K562 (cell line): ENCODE data around the gene NPC1L1. TPM values are rescaled to one million over a fixed set of nuclear protein-coding genes. Genes with fewer than 3 reads are reported as not detected.
A peak's percentile ranks its signal among the peaks of the same experiment; 100 is the strongest.

Experiments
- ARHGAP35 ChIP-seq: fragments of 450-650 bp; IDR thresholded peaks from 2 replicates; pipeline ENCODE4 v1.6.1; 2018; ENCODE audit not compliant: partially characterized antibody
- ATF7 ChIP-seq: fragments of 450-650 bp; IDR thresholded peaks from 2 replicates; pipeline ENCODE4 v1.7.1; 2014; ENCODE audit warnings: mild to moderate bottlenecking, moderate library complexity
- BACH1 ChIP-seq: fragments of 200-800 bp; sonication (Bioruptor generic); IDR thresholded peaks from 2 replicates; pipeline ENCODE4 v1.6.1; 2016; ENCODE audit warnings: missing genetic modification characterization, missing compliant biosample characterization
- BRF1 ChIP-seq: IDR thresholded peaks from 3 replicates; pipeline ENCODE4 v1.6.1; 2011; ENCODE audit warnings: borderline replicate concordance, mild to moderate bottlenecking; ENCODE audit not compliant: insufficient read length; ENCODE audit errors: extremely low read depth
- CBX5 ChIP-seq: IDR thresholded peaks from 2 replicates; pipeline ENCODE4 v1.6.1; 2014; ENCODE audit warnings: low read depth, borderline replicate concordance
- EP300 ChIP-seq: IDR thresholded peaks from 2 replicates; pipeline ENCODE4 v1.6.1; 2012; ENCODE audit warnings: low read length, improper control_type of control experiment
- HNRNPH1 ChIP-seq: fragments of 200-400 bp; formaldehyde crosslinking; optimal IDR thresholded peaks from 2 replicates; pipeline ENCODE3; 2017; ENCODE audit warnings: low read depth, mild to moderate bottlenecking, low read length, moderate library complexity
- HOXB6 ChIP-seq: fragments of 250-450 bp; sonication (Bioruptor Pico); IDR thresholded peaks from 2 replicates; pipeline ENCODE4 v1.5.1; 2022; ENCODE audit warnings: mild to moderate bottlenecking, borderline replicate concordance
- KLF13 ChIP-seq: fragments of 450-650 bp; IDR thresholded peaks from 2 replicates; pipeline ENCODE4 v1.6.1; 2016; ENCODE audit warnings: missing genetic modification characterization, low read depth, mild to moderate bottlenecking, missing compliant biosample characterization, moderate library complexity, borderline replicate concordance
- MAZ ChIP-seq, 2 experiments: fragments of 450-650 bp in 1 of 2; sonication (generic) in 1 of 2; formaldehyde crosslinking; IDR thresholded peaks in 1 of 2; conservative IDR thresholded peaks in 1 of 2; 2 replicates each; pipeline versions ENCODE4 v1.4.0 to v1.5.0; 2020; ENCODE audit warnings: mild to moderate bottlenecking in 1 of 2, missing genetic modification reagents in 1 of 2
- MEF2D ChIP-seq: conservative IDR thresholded peaks from 2 replicates; pipeline ENCODE4 v1.6.1; 2016; ENCODE audit warnings: low read depth, missing genetic modification characterization, missing compliant biosample characterization
- PHF20 ChIP-seq: fragments of 450-650 bp; IDR thresholded peaks from 2 replicates; pipeline ENCODE4 v1.6.1; 2018; ENCODE audit not compliant: partially characterized antibody
- PURB ChIP-seq: sonication (generic); formaldehyde crosslinking; IDR thresholded peaks from 2 replicates; pipeline ENCODE4 v1.9.0; 2021; ENCODE audit warnings: low read depth, mild to moderate bottlenecking, missing genetic modification reagents
- SMAD1 ChIP-seq: fragments of 150-350 bp; IDR thresholded peaks from 2 replicates; pipeline ENCODE4 v1.6.1; 2014; ENCODE audit warnings: low read length, low read depth; ENCODE audit not compliant: partially characterized antibody
- SRSF9 ChIP-seq: fragments of 200-400 bp; formaldehyde crosslinking; IDR thresholded peaks from 2 replicates; pipeline ENCODE4 v1.6.1; 2017; ENCODE audit warnings: low read depth, low read length, borderline replicate concordance
- THRA ChIP-seq: fragments of 450-650 bp; IDR thresholded peaks from 2 replicates; pipeline ENCODE4 v1.6.1; 2017; ENCODE audit warnings: mild to moderate bottlenecking, moderate library complexity
- ZC3H11A ChIP-seq: IDR thresholded peaks from 2 replicates; pipeline ENCODE4 v1.6.1; 2012; ENCODE audit warnings: low read depth, low read length, improper control_type of control experiment
- ZNF253 ChIP-seq: fragments of 250-450 bp; sonication (Bioruptor Pico); conservative IDR thresholded peaks from 2 replicates; pipeline ENCODE4 v1.6.1; 2021; ENCODE audit warnings: mild to moderate bottlenecking
- ZNF274 ChIP-seq: IDR thresholded peaks from 2 replicates; pipeline ENCODE4 v1.6.1; 2011; ENCODE audit warnings: low read depth, mild to moderate bottlenecking, low read length, moderate library complexity, borderline replicate concordance
- ZNF3 ChIP-seq: fragments of 250-450 bp; sonication (Bioruptor Pico); IDR thresholded peaks from 2 replicates; pipeline ENCODE4 v1.5.0; 2021; ENCODE audit warnings: mild to moderate bottlenecking, moderate library complexity
- ZNF398 ChIP-seq: fragments of 250-450 bp; sonication (Bioruptor Pico); IDR thresholded peaks from 2 replicates; pipeline ENCODE4 v1.8.0; 2021; ENCODE audit warnings: moderate library complexity, mild to moderate bottlenecking, inconsistent platforms
- ZNF41 ChIP-seq: fragments of 250-450 bp; sonication (Bioruptor Pico); conservative IDR thresholded peaks from 2 replicates; pipeline ENCODE4 v1.4.0; 2020; ENCODE audit warnings: mild to moderate bottlenecking
- ZNF507 ChIP-seq: conservative IDR thresholded peaks from 2 replicates; pipeline ENCODE4 v1.6.1; 2017; ENCODE audit warnings: missing genetic modification characterization, missing compliant biosample characterization
- ZNF512 ChIP-seq: IDR thresholded peaks from 2 replicates; pipeline ENCODE4 v1.6.1; 2016; ENCODE audit warnings: missing genetic modification characterization, missing compliant biosample characterization
- polyA plus RNA-seq, 8 experiments: library from polyadenylated mRNA; depleted of rRNA in 4 of 8; stranded (reverse) in 5 of 8; unstranded in 3 of 8; fragments of >200 nt; fragmentation: Nextera tagmentation in 2 of 8; fragmentation: Illumina TruSeq in 1 of 8; extraction: Ambion mirVana in 2 of 8; extraction: Trizol in 1 of 8; gene quantifications; 2 replicates each; pipeline versions ENCODE4 v1.2.1 to v1.2.3, GENCODE V29; 2011 to 2014; ENCODE audit warnings: inconsistent platforms in 1 of 8, missing spikeins in 1 of 8
- total RNA-seq, 7 experiments: library from RNA; depleted of rRNA in 6 of 7; stranded (reverse); fragments of >200 nt in 6 of 7; fragmentation: Illumina TruSeq in 2 of 7; extraction: Trizol in 2 of 7; gene quantifications; 2 replicates each; pipeline versions ENCODE4 v1.2.1 to v1.2.3, GENCODE V29; 2011 to 2021; ENCODE audit warnings: low replicate concordance in 1 of 7

The NPC1L1 gene
- total and polyA plus RNA-seq, 9 of the 15 experiments (the other 6 are each of a cell fraction or from before 2014, with no cell fraction given): 0.01 to 0.18 (median 0.07) TPM; not detected in 4

- TF ChIP-seq ZNF398 (CRISPR knock-in tag): no peak
- no peak for TF ChIP-seq HNRNPH1
- TF ChIP-seq CBX5: no peak
- no peak for TF ChIP-seq ZNF512 (tag)
- no peak for TF ChIP-seq ZNF3 (CRISPR knock-in tag)
- peak; percentile 87 for TF ChIP-seq ATF7
- TF ChIP-seq PHF20: peak; percentile 98
- no peak for TF ChIP-seq THRA
- TF ChIP-seq HOXB6 (CRISPR knock-in tag): no peak
- TF ChIP-seq ZNF507: no peak
- no peak for TF ChIP-seq ZNF274
- TF ChIP-seq ZC3H11A: no peak
- TF ChIP-seq ARHGAP35: no peak
- TF ChIP-seq PURB: no peak
- TF ChIP-seq BRF1: no peak
- TF ChIP-seq ZNF41: no peak
- peak; percentile 67 to 88; a peak in 2 of 4 replicates for TF ChIP-seq MAZ (CRISPR knock-in tag; conservative IDR thresholded peaks at IDR 0.05 in 1 of 2, IDR thresholded peaks at IDR 0.05 in 1 of 2)
- TF ChIP-seq BACH1 (tag): no peak; the same call in 1 of the 2 replicates
- TF ChIP-seq SRSF9: no peak
- TF ChIP-seq MEF2D (tag): peak; percentile 61
- TF ChIP-seq EP300: peak; percentile 40; the same call in 1 of the 2 replicates
- peak; percentile 43 for TF ChIP-seq SMAD1
- peak; percentile 74 for TF ChIP-seq KLF13 (tag)
- no peak for TF ChIP-seq ZNF253 (CRISPR knock-in tag)
Measured at GRCh38 chr7:44490351-44491200, 50.6 kb downstream of the NPC1L1 start, which contains the start of gene NUDCD3 (continued).
